CD4-positive, alpha-beta T cell treated with Interleukin-17A for 4 hours (primary cell): Measurements from ENCODE around the gene TMEM126A.
A peak's percentile ranks its signal among the peaks of the same experiment; 100 is the strongest.
"Not testable (repeated sequence)": the region's sequence is repeated elsewhere in the genome, so short reads cannot be mapped to it uniquely, and the experiment has no call there.

Experiments
- DNase-seq: peaks from one replicate; pipeline ENCODE4 v3.0.0-alpha.2; 2020; ENCODE audit warnings: mixed read lengths

The TMEM126A gene

GRCh38 chr11:85661972-85662664, 14.4 kb downstream of the TMEM126A start:
- no peak for DNase-seq

GRCh38 chr11:85663080-85663752, 15.4 kb downstream of the TMEM126A start:
- DNase-seq: peak; percentile 16

GRCh38 chr11:85663753-85664614, 16.2 kb downstream of the TMEM126A start:
- peak; percentile 89 for DNase-seq

GRCh38 chr11:85664615-85665481, 17.1 kb downstream of the TMEM126A start, which contains the start of gene CREBZF:
Gene CREBZF (minus strand): TSS chr11:85665129. CDS start chr11:85664875, 254 bp downstream.
- DNase-seq: peak; percentile 94

GRCh38 chr11:85665733-85666132, 18.0 kb downstream of the TMEM126A start:
- DNase-seq: no peak

GRCh38 chr11:85666687-85667086, 18.9 kb downstream of the TMEM126A start:
- no peak for DNase-seq

- no peak for DNase-seq
Observed at GRCh38 chr11:85668157-85668556, 20.4 kb downstream of the TMEM126A start.

GRCh38 chr11:85670949-85671663, 23.3 kb downstream of the TMEM126A start:
- DNase-seq: not testable (repeated sequence)

- DNase-seq: no peak
Observed at GRCh38 chr11:85672105-85672902, 24.5 kb downstream of the TMEM126A start.

GRCh38 chr11:85673393-85673792, 25.6 kb downstream of the TMEM126A start:
- DNase-seq: no peak

GRCh38 chr11:85679576-85679975, 31.8 kb downstream of the TMEM126A start:
- DNase-seq: no peak

GRCh38 chr11:85680897-85681296, 33.1 kb downstream of the TMEM126A start:
- no peak for DNase-seq

GRCh38 chr11:85682330-85683305, 34.9 kb downstream of the TMEM126A start:
- peak; percentile 77 for DNase-seq

- DNase-seq: no peak
Observed at GRCh38 chr11:85685125-85685819, 37.5 kb downstream of the TMEM126A start.

- no peak for DNase-seq
Observed at GRCh38 chr11:85685820-85686459, 38.2 kb downstream of the TMEM126A start, which contains the start of gene CCDC89. Gene CCDC89 (minus strand): TSS chr11:85686195. CDS start chr11:85686130, 65 bp downstream.

- peak; percentile 44 for DNase-seq
Observed at GRCh38 chr11:85694385-85694980, 46.7 kb downstream of the TMEM126A start.

GRCh38 chr11:85695546-85695945, 47.8 kb downstream of the TMEM126A start:
- DNase-seq: no peak

- no peak for DNase-seq
Observed at GRCh38 chr11:85697747-85698146, 50.0 kb downstream of the TMEM126A start.
